ENCODE data around the gene GSTA1. TPM values are rescaled to one million over a fixed set of nuclear protein-coding genes. Genes with fewer than 3 reads are reported as not detected.
"Not testable (repeated sequence)": the region's sequence is repeated elsewhere in the genome, so short reads cannot be mapped to it uniquely, and the experiment has no call there.

The GSTA1 gene
- total RNA-seq, 2 donors from 2014 or later = 24.0 to 329 TPM

DNA sequence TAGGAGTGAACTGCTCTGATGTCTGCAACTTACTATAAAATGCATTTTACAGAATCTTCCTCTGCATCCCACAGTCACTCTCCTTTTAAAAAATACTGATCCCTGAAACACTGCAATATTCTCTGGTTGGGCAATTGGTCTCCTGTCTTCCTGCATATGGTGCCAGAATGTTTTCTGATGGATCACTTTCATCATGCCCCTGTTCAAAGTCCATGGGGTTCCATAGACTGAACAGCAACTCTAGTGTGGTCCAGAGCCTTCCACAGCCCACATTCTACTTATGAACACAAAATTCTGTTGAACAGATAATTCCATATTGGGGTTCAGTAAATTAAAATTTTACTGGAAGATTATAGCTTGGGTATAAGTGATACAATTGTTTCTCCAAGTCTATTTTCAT lies 51.3 kb downstream of the GSTA1 start:
- Histone ChIP-seq H3K9me3 (no peaks in the 10 kb centered on the region), H3K27ac (no peak overlapping the region), H3K4me1 (replicated peaks) (no peaks in the 10 kb centered on the region), H3K4me3 (no peak overlapping the region), H3K27me3 (replicated peaks; ENCODE audit: insufficient read depth) (no peaks in the 10 kb centered on the region), H3K36me3 (no peaks in the 10 kb centered on the region)
- intact Hi-C loops (cut with DNase I) = no loop called here
- no peak for DNase-seq (ENCODE audit: low spot score)
- TF ChIP-seq POLR2AphosphoS5 (IDR thresholded peaks at IDR 0.05) = no peak
- TF ChIP-seq, protein P1, sequence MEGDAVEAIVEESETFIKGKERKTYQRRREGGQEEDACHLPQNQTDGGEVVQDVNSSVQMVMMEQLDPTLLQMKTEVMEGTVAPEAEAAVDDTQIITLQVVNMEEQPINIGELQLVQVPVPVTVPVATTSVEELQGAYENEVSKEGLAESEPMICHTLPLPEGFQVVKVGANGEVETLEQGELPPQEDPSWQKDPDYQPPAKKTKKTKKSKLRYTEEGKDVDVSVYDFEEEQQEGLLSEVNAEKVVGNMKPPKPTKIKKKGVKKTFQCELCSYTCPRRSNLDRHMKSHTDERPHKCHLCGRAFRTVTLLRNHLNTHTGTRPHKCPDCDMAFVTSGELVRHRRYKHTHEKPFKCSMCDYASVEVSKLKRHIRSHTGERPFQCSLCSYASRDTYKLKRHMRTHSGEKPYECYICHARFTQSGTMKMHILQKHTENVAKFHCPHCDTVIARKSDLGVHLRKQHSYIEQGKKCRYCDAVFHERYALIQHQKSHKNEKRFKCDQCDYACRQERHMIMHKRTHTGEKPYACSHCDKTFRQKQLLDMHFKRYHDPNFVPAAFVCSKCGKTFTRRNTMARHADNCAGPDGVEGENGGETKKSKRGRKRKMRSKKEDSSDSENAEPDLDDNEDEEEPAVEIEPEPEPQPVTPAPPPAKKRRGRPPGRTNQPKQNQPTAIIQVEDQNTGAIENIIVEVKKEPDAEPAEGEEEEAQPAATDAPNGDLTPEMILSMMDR (IDR thresholded peaks at IDR 0.05) = no peak
- TF ChIP-seq POLR2A (IDR thresholded peaks at IDR 0.05) = no peak

DNA sequence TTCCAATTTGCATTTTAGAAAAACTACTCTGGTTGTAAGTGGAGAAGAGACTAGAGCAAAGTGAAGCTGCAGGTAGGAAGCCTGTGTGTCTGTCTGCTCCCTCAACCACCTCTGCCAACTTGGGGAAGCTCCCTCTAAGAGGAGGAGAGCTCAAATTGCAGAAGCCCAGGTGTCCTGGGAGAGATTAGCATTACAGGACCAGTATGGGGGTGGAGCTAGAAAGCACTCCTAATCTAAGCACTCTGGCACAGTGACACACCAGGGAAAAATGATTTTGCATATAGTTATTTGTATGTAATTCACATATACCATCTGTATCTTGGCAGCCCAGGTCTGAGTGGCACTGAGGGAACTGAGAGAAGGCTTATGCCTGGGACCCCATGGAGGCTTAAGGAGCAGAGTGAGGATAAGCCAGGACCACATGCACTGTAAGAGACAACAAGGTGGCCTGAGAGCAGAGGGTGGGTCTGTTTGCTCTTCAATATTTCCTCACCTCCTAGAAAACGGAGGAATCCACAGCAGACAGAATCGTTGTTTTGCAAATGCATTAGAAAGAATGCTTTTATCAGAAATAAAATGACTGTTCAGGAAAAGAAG lies 54.0 kb downstream of the GSTA1 start:
- TF ChIP-seq POLR2AphosphoS5 (IDR thresholded peaks at IDR 0.05) (no peak), POLR2A (IDR thresholded peaks at IDR 0.05) (no peak)
- intact Hi-C loops (cut with DNase I) = no loop called here
- 35% methylated on average over 2 of the region's 2 CpGs for WGBS

DNA sequence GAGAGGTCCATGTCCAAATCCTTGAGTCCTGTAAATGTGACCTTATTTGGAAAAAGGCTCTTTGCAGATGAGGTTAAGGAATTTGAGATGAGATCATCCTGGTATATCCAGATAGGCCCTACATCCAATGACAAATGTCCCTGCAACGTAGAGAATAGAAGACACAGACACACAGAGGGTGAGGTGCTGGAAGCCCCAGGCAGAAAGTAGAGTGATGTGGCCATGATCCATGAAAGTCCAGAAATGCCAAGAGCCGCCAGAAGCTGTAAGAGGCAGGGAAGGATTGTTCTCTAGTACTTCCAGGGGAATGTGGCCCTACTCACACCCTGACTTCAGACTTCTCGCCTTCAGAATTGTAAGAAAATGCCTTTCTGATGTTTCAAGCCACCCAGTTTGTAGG lies 56.3 kb downstream of the GSTA1 start:
- not testable (repeated sequence) for H3K36me3 ChIP-seq

More for the DNA sequence above, 54.0 kb downstream of the GSTA1 start:
- Histone ChIP-seq H3K36me3 (no peaks in the 10 kb centered on the region), H3K27me3 (replicated peaks; ENCODE audit: insufficient read depth) (no peaks in the 10 kb centered on the region), H3K27ac (no peak overlapping the region), H3K4me1 (replicated peaks) (no peaks in the 10 kb centered on the region), H3K9me3 (no peaks in the 10 kb centered on the region), H3K4me3 (no peak overlapping the region)
- no peak for DNase-seq (ENCODE audit: low spot score)

DNA sequence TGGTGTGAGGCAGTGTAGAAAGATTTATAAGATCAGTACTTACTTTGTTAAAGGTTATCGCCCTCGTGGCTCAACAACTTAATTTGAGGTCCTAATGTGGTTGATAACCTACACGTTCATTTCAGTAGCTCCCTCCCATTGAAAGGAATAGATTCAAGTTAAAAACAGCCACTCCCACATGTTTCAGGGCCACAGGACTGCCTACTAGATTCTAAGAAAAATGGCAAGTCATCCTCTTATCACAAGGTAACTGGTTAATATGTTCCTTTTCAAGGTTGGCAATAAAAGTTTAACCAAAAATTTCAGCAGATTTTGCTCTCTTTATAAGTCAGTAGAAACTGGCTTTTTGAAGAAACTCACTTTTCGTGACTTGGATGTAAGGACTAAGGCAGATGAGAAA lies 57.4 kb downstream of the GSTA1 start:
- Histone ChIP-seq H3K27me3 (replicated peaks; ENCODE audit: insufficient read depth) (no peaks in the 10 kb centered on the region), H3K27ac (no peak overlapping the region), H3K9me3 (no peaks in the 10 kb centered on the region), H3K4me1 (replicated peaks) (no peaks in the 10 kb centered on the region), H3K4me3 (no peak overlapping the region), H3K36me3 (no peaks in the 10 kb centered on the region)
- 54% methylated on average over 4 of the region's 4 CpGs for WGBS
- DNase-seq (ENCODE audit: low spot score) = no peak
- intact Hi-C loops (cut with DNase I) = no loop called here
- TF ChIP-seq, protein P1 (IDR thresholded peaks at IDR 0.05) = no peak
- no peak for TF ChIP-seq POLR2A (IDR thresholded peaks at IDR 0.05)
- no peak for TF ChIP-seq POLR2AphosphoS5 (IDR thresholded peaks at IDR 0.05)

More for the DNA sequence above, 56.3 kb downstream of the GSTA1 start:
- H3K9me3 ChIP-seq; H3K4me1 ChIP-seq (replicated peaks); DNase-seq (ENCODE audit: low spot score); intact Hi-C loops (cut with DNase I); H3K27me3 ChIP-seq (replicated peaks; ENCODE audit: insufficient read depth); H3K27ac ChIP-seq; H3K4me3 ChIP-seq: not testable (repeated sequence)
- 78% methylated on average over 3 of the region's 3 CpGs for WGBS

DNA sequence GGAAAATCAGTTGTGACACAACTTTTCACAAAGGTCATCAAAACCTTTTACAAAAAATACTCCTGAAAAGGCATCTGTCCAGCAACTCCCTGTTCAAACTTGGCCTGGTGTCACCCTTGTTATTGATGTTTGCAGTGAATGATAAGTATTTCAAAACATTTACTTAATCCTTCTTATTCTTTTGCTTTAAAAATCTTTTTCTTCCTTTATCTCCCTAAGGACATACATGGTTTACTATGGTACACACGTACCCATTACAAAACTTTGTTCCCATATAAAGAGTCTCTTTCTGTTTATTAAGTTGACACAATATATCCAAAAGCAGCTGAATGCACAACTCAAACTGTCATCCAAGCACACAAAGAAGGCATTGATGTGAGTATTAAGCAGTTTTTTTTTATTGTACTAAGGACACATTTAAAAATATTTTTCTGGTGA lies 57.8 kb downstream of the GSTA1 start:
- no peak overlapping the region for H3K27ac ChIP-seq
- H3K4me3 ChIP-seq = no peak overlapping the region
- intact Hi-C loops (cut with DNase I) = no loop called here
- WGBS = 31% methylated on average over 1 of the region's 1 CpG
- H3K27me3 ChIP-seq (replicated peaks; ENCODE audit: insufficient read depth) = no peaks in the 10 kb centered on the region
- no peak for DNase-seq (ENCODE audit: low spot score)
- H3K9me3 ChIP-seq = no peaks in the 10 kb centered on the region
- TF ChIP-seq POLR2AphosphoS5 (IDR thresholded peaks at IDR 0.05) (peak; percentile 64), POLR2A (IDR thresholded peaks at IDR 0.05) (no peak)
- TF ChIP-seq, protein P1 (IDR thresholded peaks at IDR 0.05) = no peak
- no peaks in the 10 kb centered on the region for H3K36me3 ChIP-seq
- H3K4me1 ChIP-seq (replicated peaks) = no peaks in the 10 kb centered on the region

DNA sequence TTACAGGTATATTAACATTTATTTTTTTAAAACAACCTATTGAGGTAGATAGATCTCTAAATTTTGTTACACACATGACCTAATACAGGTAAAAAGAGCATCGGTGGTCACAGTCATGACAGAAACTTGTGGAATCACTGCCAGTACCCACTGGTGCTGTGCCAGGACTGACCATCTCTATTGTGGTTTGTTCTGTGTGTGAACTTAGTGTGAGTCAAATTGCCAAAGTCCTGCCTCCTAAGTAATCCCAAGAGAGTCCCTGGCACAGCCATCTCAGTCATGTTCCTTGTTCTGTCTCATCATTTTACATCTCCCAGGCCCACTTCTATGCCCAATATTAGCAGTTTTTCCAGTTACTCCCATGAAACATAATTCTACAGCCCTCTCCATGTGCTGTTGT lies 61.7 kb downstream of the GSTA1 start:
- no peak for TF ChIP-seq POLR2A (IDR thresholded peaks at IDR 0.05)
- TF ChIP-seq, protein P1 (IDR thresholded peaks at IDR 0.05) = no peak
- no peak for TF ChIP-seq POLR2AphosphoS5 (IDR thresholded peaks at IDR 0.05)
- Histone ChIP-seq H3K4me3 (no peak overlapping the region), H3K9me3 (no peaks in the 10 kb centered on the region), H3K27ac (no peak overlapping the region), H3K4me1 (replicated peaks) (no peaks in the 10 kb centered on the region), H3K36me3 (no peaks in the 10 kb centered on the region), H3K27me3 (replicated peaks; ENCODE audit: insufficient read depth) (no peaks in the 10 kb centered on the region)
- 83% methylated on average over 1 of the region's 1 CpG for WGBS
- intact Hi-C loops (cut with DNase I) = no loop called here
- no peak for DNase-seq (ENCODE audit: low spot score)

Measured in prostate gland (tissue), 2 donors.